Stimulated activated CD4-positive, alpha-beta T cell treated with anti-CD3 and anti-CD28 coated beads, Interleukin-1b, Interleukin-23, amount 100 ng/mL, for 24 hours (primary cell): Measurements from ENCODE around the gene PXDN.
"Not testable (repeated sequence)": the region's sequence is repeated elsewhere in the genome, so short reads cannot be mapped to it uniquely, and the experiment has no call there.

Source experiments
- DNase-seq, 4 experiments: peaks; one replicate each; pipeline ENCODE4 v3.0.0-alpha.2; 2020; ENCODE audit warnings: low read depth in 4 of 4, low spot score in 1 of 4

Gene PXDN

GRCh38 chr2:1743396-1744150, 742 bp downstream of the PXDN start:
- no peak for DNase-seq

DNA sequence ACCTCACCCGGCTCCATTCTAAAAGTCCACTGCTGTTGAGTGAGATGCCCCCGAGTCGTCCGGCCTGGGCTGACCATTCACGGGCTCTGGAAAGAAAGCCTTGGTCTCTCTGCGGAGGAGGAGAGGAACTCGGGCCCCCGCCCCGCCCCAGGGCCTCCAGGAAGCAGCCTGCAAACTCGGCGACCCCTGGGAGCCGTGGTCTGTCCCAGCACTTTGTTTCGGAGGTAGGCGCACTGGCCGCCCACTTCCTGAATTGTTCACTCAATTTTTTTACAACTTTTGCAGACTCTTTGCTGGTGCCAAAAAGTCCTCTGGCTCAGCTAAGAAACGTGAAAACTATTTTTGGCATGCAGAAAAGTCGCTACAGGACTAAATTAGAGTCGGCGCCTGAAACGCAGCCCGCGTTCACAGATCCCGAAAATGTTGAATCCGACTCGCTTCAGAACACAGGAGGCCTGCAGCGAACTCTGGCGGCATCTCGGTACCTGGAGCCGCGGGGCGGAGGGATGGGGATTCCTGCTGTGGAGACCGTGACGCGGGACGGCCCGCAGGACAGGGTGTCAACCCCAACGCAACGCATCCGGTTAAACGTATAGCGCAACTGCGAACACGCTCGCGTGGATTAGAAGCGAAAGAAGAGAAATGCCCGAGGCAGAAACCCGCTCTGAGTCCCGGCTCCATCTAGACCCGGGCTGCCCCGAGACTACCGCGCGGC, 1.5 kb downstream of the PXDN start:
- DNase-seq: no peak

DNA sequence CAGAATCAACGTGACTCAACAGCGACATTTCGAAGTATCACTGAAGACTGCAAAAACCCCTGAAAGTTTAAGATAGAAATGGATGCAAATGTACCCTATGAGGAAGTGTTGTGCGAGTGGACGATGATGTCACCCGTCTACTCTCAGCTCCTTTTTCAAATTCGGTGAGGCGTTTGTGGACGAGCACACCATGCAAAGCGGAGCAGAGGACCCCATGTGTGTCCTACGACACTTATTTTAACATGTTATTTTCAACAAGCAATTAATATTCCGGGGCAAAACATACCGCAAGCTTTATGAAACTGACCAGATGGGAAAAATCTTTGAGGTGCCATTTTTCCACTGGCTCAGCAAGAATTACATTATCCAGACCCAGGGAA, 2.0 kb downstream of the PXDN start:
- no peak for DNase-seq

- DNase-seq: no peak
Observed at GRCh38 chr2:1741851-1742250, 2.5 kb downstream of the PXDN start.

DNA sequence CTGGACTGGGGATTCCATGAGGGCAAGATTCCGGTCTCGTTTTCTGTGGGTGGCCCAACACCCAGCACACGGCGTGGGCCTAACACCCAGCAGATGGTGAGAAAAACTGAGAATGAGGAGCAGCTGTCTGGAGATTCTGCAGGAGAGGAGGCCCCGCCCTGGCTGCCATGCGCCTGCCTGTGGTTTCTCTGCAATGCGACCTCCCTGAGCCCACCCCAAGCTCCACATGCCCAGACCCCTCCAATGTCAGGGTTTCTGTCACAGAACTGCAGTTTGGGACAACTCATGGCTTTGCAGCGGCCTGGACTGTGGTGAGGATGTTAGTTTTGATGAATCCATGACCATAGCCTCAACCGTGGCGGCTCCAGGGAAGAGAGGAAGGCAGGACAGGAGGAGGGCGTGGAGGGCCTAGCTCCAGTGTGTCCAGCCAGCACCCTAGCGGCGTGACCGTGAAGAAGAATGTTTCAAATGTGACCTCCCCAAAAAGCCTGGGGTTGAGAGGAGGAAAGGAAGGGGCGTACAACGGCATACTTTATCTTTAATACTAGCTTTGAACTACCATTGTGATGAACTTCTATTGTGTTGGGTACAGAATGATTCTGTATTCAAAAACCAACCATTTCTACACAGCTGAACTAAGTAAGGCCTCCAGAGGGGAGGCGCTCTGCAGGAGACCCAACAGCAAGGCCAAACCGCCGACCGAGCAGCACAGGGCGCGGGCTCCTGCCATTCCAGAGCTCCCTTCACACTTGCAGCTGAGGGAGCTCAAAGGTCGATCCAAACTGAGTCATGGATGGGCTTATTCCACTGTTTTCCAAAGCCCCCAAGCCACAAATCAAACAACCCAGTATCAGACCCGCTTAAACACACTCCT, 3.4 kb downstream of the PXDN start:
- no peak for DNase-seq

- DNase-seq: no peak
Observed at GRCh38 chr2:1739961-1740715, 4.2 kb downstream of the PXDN start.

DNA sequence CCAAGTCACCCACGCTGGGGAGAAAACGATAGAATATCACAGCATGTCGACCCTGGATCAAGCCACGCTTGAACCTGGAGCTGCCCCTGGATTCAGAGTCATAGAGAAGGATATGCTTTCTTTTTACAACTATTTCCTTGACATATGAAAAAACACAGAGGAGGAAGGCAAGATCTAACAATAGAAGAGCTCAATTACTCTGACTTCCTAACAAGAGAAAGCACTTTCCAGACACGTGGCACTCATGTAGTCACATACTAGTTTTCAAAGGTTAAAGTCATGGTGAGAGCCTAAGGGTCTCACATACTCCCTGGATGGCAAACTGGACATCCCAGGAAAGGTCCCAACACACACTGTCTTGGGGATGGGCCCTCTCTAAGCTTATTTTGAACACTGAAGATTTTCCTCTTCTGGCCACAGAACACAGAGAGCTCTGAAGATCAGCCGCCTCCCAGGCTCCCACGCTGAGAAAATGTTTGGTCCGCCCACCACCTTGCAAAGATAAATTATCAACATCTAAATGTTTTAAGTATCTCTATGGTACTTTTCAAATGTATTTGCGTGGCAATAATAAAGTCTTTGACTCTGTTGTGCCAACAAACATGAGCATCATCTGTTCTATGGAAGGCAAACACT, 4.9 kb downstream of the PXDN start:
- DNase-seq: no peak

- DNase-seq: no peak
Observed at GRCh38 chr2:1738646-1739302, 5.5 kb downstream of the PXDN start.

- DNase-seq: no peak
Observed at GRCh38 chr2:1738163-1738562, 6.2 kb downstream of the PXDN start.

DNA sequence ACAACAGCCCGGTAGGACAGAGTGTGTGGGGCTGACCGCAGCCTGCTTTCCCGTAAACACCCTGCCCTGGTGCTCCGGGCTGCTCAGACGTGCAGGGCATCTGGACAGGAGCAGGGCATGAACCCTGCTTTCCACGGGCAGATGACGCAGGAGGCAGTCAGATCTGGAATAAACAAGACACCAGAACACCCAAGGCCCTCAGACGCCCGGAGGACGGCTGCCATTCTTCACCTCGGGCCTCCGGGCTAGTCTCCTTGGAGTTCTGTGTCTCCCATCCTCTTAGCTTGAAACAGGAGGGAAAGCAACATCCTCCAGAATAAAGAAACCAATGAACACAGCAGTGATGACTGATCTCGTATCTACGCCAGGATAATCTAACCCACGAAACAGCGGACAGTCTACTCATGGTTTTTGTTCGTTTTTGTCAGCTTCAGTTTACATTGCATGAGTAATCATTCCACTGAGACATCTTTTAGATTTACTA, 7.3 kb downstream of the PXDN start:
- DNase-seq: no peak

- DNase-seq: no peak
Observed at GRCh38 chr2:1736045-1736444, 8.3 kb downstream of the PXDN start.

- DNase-seq: not testable (repeated sequence)
Observed at GRCh38 chr2:1733298-1733697, 11.0 kb downstream of the PXDN start.

- no peak for DNase-seq
Observed at GRCh38 chr2:1731963-1732768, 12.1 kb downstream of the PXDN start.

DNA sequence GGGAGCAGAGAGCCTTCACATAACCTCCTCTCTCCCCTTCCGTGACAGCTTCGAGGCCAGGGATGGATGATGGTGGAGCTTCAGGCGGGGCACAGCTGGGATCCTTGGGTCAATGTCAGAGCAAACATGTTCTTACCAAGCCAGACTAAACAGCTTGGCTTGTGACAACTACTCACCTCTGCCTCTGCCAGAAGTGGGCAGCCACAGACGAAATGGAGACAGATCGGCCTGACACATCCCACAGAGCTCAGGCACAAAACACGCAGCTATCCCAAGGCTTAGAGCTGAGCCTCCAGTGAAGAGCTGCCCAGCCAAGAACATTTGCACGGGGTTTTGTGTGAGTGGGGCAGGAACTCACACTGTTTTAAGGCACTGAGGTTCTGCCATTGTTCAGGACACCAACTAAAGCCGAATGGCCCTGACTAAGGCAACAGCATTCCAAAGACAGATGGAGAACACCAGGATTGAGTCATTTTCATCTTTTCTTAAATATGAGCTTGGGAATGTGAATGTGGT, 12.8 kb downstream of the PXDN start:
- no peak for DNase-seq

- DNase-seq: no peak
Observed at GRCh38 chr2:1730015-1730927, 14.0 kb downstream of the PXDN start.

- no peak for DNase-seq
Observed at GRCh38 chr2:1729242-1729641, 15.1 kb downstream of the PXDN start.

- no peak for DNase-seq
Observed at GRCh38 chr2:1728821-1729220, 15.5 kb downstream of the PXDN start.
